Suprapubic skin (tissue), 4 donors: ENCODE data around the gene RRP1. TPM values are rescaled to one million over a fixed set of nuclear protein-coding genes. Genes with fewer than 3 reads are reported as not detected.

Source experiments
- DNase-seq, 2 donors: peaks; one replicate each; pipeline ENCODE4 v3.0.0-alpha.2; 2019; ENCODE audit warnings: low spot score in 2 of 2
- H3K27ac ChIP-seq: fragments of 200-600 bp; sonication (generic); one replicate; pipeline ENCODE4 v1.5.1; 2019
- H3K27me3 ChIP-seq: fragments of 200-600 bp; sonication (generic); one replicate; pipeline ENCODE4 v1.5.1; 2019
- H3K36me3 ChIP-seq: fragments of 200-600 bp; sonication (generic); one replicate; pipeline ENCODE4 v1.5.1; 2019
- H3K4me1 ChIP-seq: fragments of 200-600 bp; sonication (generic); one replicate; pipeline ENCODE4 v1.5.1; 2019
- H3K4me3 ChIP-seq: fragments of 200-600 bp; sonication (generic); one replicate; pipeline ENCODE4 v1.5.1; 2019; ENCODE audit warnings: mild to moderate bottlenecking
- H3K9me3 ChIP-seq: fragments of 200-600 bp; sonication (generic); one replicate; pipeline ENCODE4 v1.5.1; 2019
- CTCF ChIP-seq, 2 donors: fragments of 200-600 bp in 1 of 2; fragments of 450-650 bp in 1 of 2; sonication (generic) in 1 of 2; IDR thresholded peaks; one replicate each; pipeline ENCODE4 v1.5.1; 2016 to 2019; ENCODE audit warnings: antibody characterized with exemption in 2 of 2, mild to moderate bottlenecking in 1 of 2, moderate library complexity in 1 of 2
- EP300 ChIP-seq: sonication (generic); formaldehyde crosslinking; IDR thresholded peaks from one replicate; pipeline ENCODE4 v1.6.1; 2017; ENCODE audit warnings: antibody characterized with exemption
- POLR2A ChIP-seq, 2 donors: fragments of 450-650 bp; IDR thresholded peaks; one replicate each; pipeline ENCODE4 v1.6.1; 2017; ENCODE audit warnings: antibody characterized with exemption in 2 of 2, mild to moderate bottlenecking in 2 of 2, moderate library complexity in 2 of 2
- POLR2AphosphoS5 ChIP-seq, 3 donors: sonication (generic); formaldehyde crosslinking; IDR thresholded peaks; one replicate each; pipeline ENCODE4 v1.6.1; 2017; ENCODE audit warnings: antibody characterized with exemption in 3 of 3
- WGBS: methylation state at CpG from one replicate; pipeline ENCODE4 v1.1.5; 2018; 5-methylcytosine and 5-hydroxymethylcytosine counted together
- total RNA-seq, 4 donors: library from RNA; depleted of rRNA; stranded (reverse); fragments of >200 nt; gene quantifications; one replicate each; pipeline ENCODE4 v1.1.0, GENCODE V29; 2016

The RRP1 gene
- total RNA-seq, 4 donors from 2014 or later = 22.5 to 34.6 (median 28.4) TPM

- H3K36me3 ChIP-seq = peaks cover 15% of the 10 kb centered on the region
- no peak for DNase-seq
- no peaks in the 10 kb centered on the region for H3K27me3 ChIP-seq
- 93% methylated on average over 3 of the region's 5 CpGs for WGBS
- H3K4me1 ChIP-seq = peaks cover 41% of the 10 kb centered on the region
- H3K9me3 ChIP-seq = no peaks in the 10 kb centered on the region
- H3K27ac ChIP-seq = peak overlapping the region; percentile 15
- no peak overlapping the region for H3K4me3 ChIP-seq
- TF ChIP-seq CTCF (IDR thresholded peaks at IDR 0.05) (no peak), EP300 (no peak), POLR2A (IDR thresholded peaks at IDR 0.05) (no peak), POLR2AphosphoS5 (IDR thresholded peaks at IDR 0.05) (no peak)
These were observed 11.4 kb upstream of the RRP1 start for GRCh38 chr21:43777953-43778352.

- Histone ChIP-seq H3K4me3 (no peak overlapping the region), H3K4me1 (peaks cover 48% of the 10 kb centered on the region), H3K36me3 (peaks cover 8% of the 10 kb centered on the region), H3K27ac (peak overlapping the region; percentile 30), H3K27me3 (no peaks in the 10 kb centered on the region), H3K9me3 (no peaks in the 10 kb centered on the region)
- TF ChIP-seq EP300 (no peak), POLR2A (IDR thresholded peaks at IDR 0.05) (no peak), POLR2AphosphoS5 (IDR thresholded peaks at IDR 0.05) (no peak), CTCF (IDR thresholded peaks at IDR 0.05) (no peak)
- 50% methylated on average over 20 of the region's 20 CpGs for WGBS
- DNase-seq = no peak
These were observed 10.7 kb upstream of the RRP1 start for GRCh38 chr21:43778469-43779335.

- Histone ChIP-seq H3K36me3 (no peaks in the 10 kb centered on the region), H3K4me3 (no peak overlapping the region), H3K4me1 (peaks cover 48% of the 10 kb centered on the region), H3K27ac (no peak overlapping the region), H3K27me3 (no peaks in the 10 kb centered on the region), H3K9me3 (no peaks in the 10 kb centered on the region)
- DNase-seq = no peak
- WGBS = 84% methylated on average over 5 of the region's 5 CpGs
- no peak for TF ChIP-seq CTCF (IDR thresholded peaks at IDR 0.05)
- no peak for TF ChIP-seq POLR2AphosphoS5 (IDR thresholded peaks at IDR 0.05)
- no peak for TF ChIP-seq POLR2A (IDR thresholded peaks at IDR 0.05)
These were observed 9.7 kb upstream of the RRP1 start for GRCh38 chr21:43779660-43780059.

- TF ChIP-seq CTCF (IDR thresholded peaks at IDR 0.05) (no peak), POLR2A (IDR thresholded peaks at IDR 0.05) (no peak), EP300 (no peak), POLR2AphosphoS5 (IDR thresholded peaks at IDR 0.05) (no peak)
- H3K4me3 ChIP-seq = no peak overlapping the region
- H3K36me3 ChIP-seq = no peaks in the 10 kb centered on the region
- no peaks in the 10 kb centered on the region for H3K9me3 ChIP-seq
- H3K4me1 ChIP-seq = peaks cover 39% of the 10 kb centered on the region
- no peak for DNase-seq
- peak overlapping the region; percentile 75 for H3K27ac ChIP-seq
- no peaks in the 10 kb centered on the region for H3K27me3 ChIP-seq
- 97% methylated on average over 6 of the region's 6 CpGs for WGBS
These were observed 7.5 kb upstream of the RRP1 start for GRCh38 chr21:43781846-43782245.

GRCh38 chr21:43782431-43783097, 6.8 kb upstream of the RRP1 start:
- Histone ChIP-seq H3K4me3 (no peak overlapping the region), H3K27ac (peak overlapping the region; percentile 75), H3K9me3 (no peaks in the 10 kb centered on the region), H3K4me1 (peaks cover 39% of the 10 kb centered on the region), H3K27me3 (no peaks in the 10 kb centered on the region), H3K36me3 (no peaks in the 10 kb centered on the region)
- DNase-seq = no peak
- TF ChIP-seq CTCF (IDR thresholded peaks at IDR 0.05) = no peak
- no peak for TF ChIP-seq POLR2AphosphoS5 (IDR thresholded peaks at IDR 0.05)
- WGBS = 76% methylated on average over 5 of the region's 5 CpGs
